H1 (cell line): ENCODE data around the gene TMED10. TPM values are rescaled to one million over a fixed set of nuclear protein-coding genes. Genes with fewer than 3 reads are reported as not detected.

Experiments used
- CTCF ChIA-PET: fragments of 300-600 bp; sonication (Branson Sonifier 250); formaldehyde crosslinking; loops from one replicate; lab custom pipeline; 2021; ENCODE audit not compliant: partially characterized antibody; lab: Charles Lee
- POLR2A ChIA-PET: fragments of 300-600 bp; sonication (Branson Sonifier 250); formaldehyde crosslinking; loops from one replicate; lab custom pipeline; 2021; ENCODE audit warnings: inconsistent platforms; ENCODE audit not compliant: partially characterized antibody; lab: Charles Lee
- DNase-seq, 2 experiments: peaks; one replicate each; pipeline versions ENCODE4 v3.0.0 to v3.0.0-alpha.2; 2010 to 2022; ENCODE audit warnings: low spot score in 2 of 2, low read depth in 1 of 2, mixed read lengths in 1 of 2
- FAIRE-seq: peaks from 2 replicates; lab custom pipeline; 2011; peaks lifted over from hg19 to GRCh38; lab: Jason Lieb, UNC
- H2AFZ ChIP-seq: 2 replicates; pipeline ENCODE4 v1.8.1; 2012; ENCODE audit warnings: low read length, inconsistent platforms
- H2AK5ac ChIP-seq: 2 replicates; pipeline ENCODE4 v1.6.1; 2013; ENCODE audit warnings: low read depth, low read length
- H2BK120ac ChIP-seq: replicated peaks from 2 replicates; pipeline ENCODE3; 2013; ENCODE audit warnings: low read depth, low read length, inconsistent platforms
- H2BK12ac ChIP-seq: 2 replicates; pipeline ENCODE4 v1.6.1; 2013; ENCODE audit warnings: low read depth, low read length
- H2BK15ac ChIP-seq: 2 replicates; pipeline ENCODE4 v1.6.1; 2013; ENCODE audit warnings: low read length
- H2BK20ac ChIP-seq: 2 replicates; pipeline ENCODE4 v1.6.1; 2013; ENCODE audit warnings: low read length
- H2BK5ac ChIP-seq: 2 replicates; pipeline ENCODE4 v1.6.1; 2013; ENCODE audit warnings: low read depth, low read length
- H3K14ac ChIP-seq: 2 replicates; pipeline ENCODE4 v1.6.1; 2013; ENCODE audit warnings: inconsistent platforms; ENCODE audit not compliant: insufficient read length
- H3K18ac ChIP-seq: 2 replicates; pipeline ENCODE4 v1.6.1; 2013; ENCODE audit warnings: low read length; ENCODE audit errors: extremely low read depth
- H3K23ac ChIP-seq: 2 replicates; pipeline ENCODE4 v1.6.1; 2013; ENCODE audit warnings: inconsistent platforms; ENCODE audit not compliant: insufficient read length
- H3K23me2 ChIP-seq: 2 replicates; pipeline ENCODE4 v1.6.1; 2013; ENCODE audit warnings: low read depth, low read length
- H3K27ac ChIP-seq: 2 replicates; pipeline ENCODE4 v1.6.1; 2011; ENCODE audit warnings: low read depth, low read length, inconsistent platforms
- H3K27me3 ChIP-seq, 4 experiments: replicated peaks in 1 of 4; 1 replicate in 1 of 4; 2 replicates in 3 of 4; pipeline versions ENCODE4 v1.6.1 to v1.8.1; 2011 to 2013; ENCODE audit warnings: low read length in 3 of 4, mild to moderate bottlenecking in 3 of 4, inconsistent platforms in 2 of 4, mixed read lengths in 2 of 4, moderate library complexity in 1 of 4; ENCODE audit not compliant: control insufficient read depth in 3 of 4, insufficient read depth in 3 of 4; ENCODE audit errors: extremely low read depth in 1 of 4
- H3K36me3 ChIP-seq, 4 experiments: 2 replicates each; pipeline versions ENCODE4 v1.6.1 to v1.8.1; 2011 to 2013; ENCODE audit warnings: mild to moderate bottlenecking in 4 of 4, low read length in 3 of 4, moderate library complexity in 2 of 4, control low read depth in 1 of 4, inconsistent platforms in 1 of 4; ENCODE audit not compliant: insufficient read depth in 4 of 4, control insufficient read depth in 2 of 4
- H3K4ac ChIP-seq: replicated peaks from 2 replicates; pipeline ENCODE3; 2013; ENCODE audit warnings: low read length, low read depth, mixed read lengths, inconsistent platforms; ENCODE audit not compliant: insufficient read length
- H3K4me1 ChIP-seq, 4 experiments: replicated peaks in 1 of 4; 1 replicate in 1 of 4; 2 replicates in 3 of 4; pipeline versions ENCODE4 v1.6.1 to v1.8.1; 2011 to 2013; ENCODE audit warnings: low read length in 3 of 4, inconsistent platforms in 2 of 4, mixed read lengths in 1 of 4; ENCODE audit not compliant: insufficient read depth in 4 of 4, control insufficient read depth in 3 of 4
- H3K4me2 ChIP-seq, 2 experiments: 2 replicates each; pipeline versions ENCODE4 v1.6.1 to v1.8.1; 2011 to 2013; ENCODE audit warnings: low read depth in 2 of 2, low read length in 2 of 2, control low read depth in 1 of 2, inconsistent platforms in 1 of 2, mild to moderate bottlenecking in 1 of 2; ENCODE audit not compliant: insufficient read depth in 1 of 2
- H3K4me3 ChIP-seq, 4 experiments: fragments of 200-600, 300-600 bp in 1 of 4; sonication (generic), shearing (Covaris generic), sonication (Bioruptor Twin) in 1 of 4; 2 replicates each; pipeline versions ENCODE4 v1.5.1 to v1.8.1; 2011 to 2016; ENCODE audit warnings: low read length in 4 of 4, low read depth in 3 of 4, control low read depth in 2 of 4, inconsistent platforms in 2 of 4, mild to moderate bottlenecking in 2 of 4, mixed read lengths in 1 of 4, moderate library complexity in 1 of 4; ENCODE audit not compliant: insufficient read depth in 2 of 4; ENCODE audit errors: extremely low read depth in 1 of 4
- H3K56ac ChIP-seq: replicated peaks from 2 replicates; pipeline ENCODE3; 2013; ENCODE audit warnings: low read depth, mild to moderate bottlenecking, mixed read lengths, low read length, inconsistent platforms; ENCODE audit not compliant: insufficient read length
- H3K79me1 ChIP-seq: 2 replicates; pipeline ENCODE4 v1.6.1; 2013; ENCODE audit warnings: low read depth, low read length, control low read depth
- H3K79me2 ChIP-seq, 2 experiments: 2 replicates each; pipeline versions ENCODE4 v1.6.1 to v1.8.1; 2012 to 2013; ENCODE audit warnings: low read length in 2 of 2, mild to moderate bottlenecking in 2 of 2, inconsistent platforms in 1 of 2; ENCODE audit not compliant: insufficient read depth in 2 of 2, control insufficient read depth in 1 of 2
- H3K9ac ChIP-seq, 4 experiments: replicated peaks in 1 of 4; 1 replicate in 1 of 4; 2 replicates in 3 of 4; pipeline versions ENCODE4 v1.6.1 to v1.8.1; 2011 to 2013; ENCODE audit warnings: low read depth in 3 of 4, low read length in 3 of 4, control low read depth in 2 of 4, mild to moderate bottlenecking in 2 of 4, moderate library complexity in 2 of 4, inconsistent platforms in 1 of 4; ENCODE audit errors: extremely low read depth in 1 of 4
- H3K9me3 ChIP-seq, 2 experiments: 2 replicates each; pipeline versions ENCODE4 v1.6.1 to v1.8.1; 2012 to 2013; ENCODE audit warnings: mild to moderate bottlenecking in 2 of 2, moderate library complexity in 2 of 2, control low read depth in 1 of 2, inconsistent platforms in 1 of 2, low read depth in 1 of 2, low read length in 1 of 2, mixed read lengths in 1 of 2; ENCODE audit not compliant: insufficient read depth in 2 of 2
- H4K20me1 ChIP-seq, 2 experiments: replicated peaks in 1 of 2; 2 replicates each; pipeline versions ENCODE3 to v1.8.1; 2011 to 2013; ENCODE audit warnings: inconsistent platforms in 2 of 2, low read length in 2 of 2, mild to moderate bottlenecking in 1 of 2; ENCODE audit not compliant: insufficient read depth in 2 of 2, control insufficient read depth in 1 of 2
- H4K5ac ChIP-seq: 2 replicates; pipeline ENCODE4 v1.6.1; 2013; ENCODE audit warnings: low read length, low read depth, mixed read lengths, inconsistent platforms; ENCODE audit not compliant: insufficient read length
- H4K8ac ChIP-seq: 2 replicates; pipeline ENCODE4 v1.8.0; 2013; ENCODE audit warnings: mild to moderate bottlenecking, moderate library complexity, low read length, inconsistent platforms; ENCODE audit not compliant: insufficient read depth; ENCODE audit errors: extremely low read depth
- H4K91ac ChIP-seq: replicated peaks from 2 replicates; pipeline ENCODE3; 2013; ENCODE audit warnings: low read length, mixed read lengths, inconsistent platforms; ENCODE audit not compliant: insufficient read length
- CEBPB ChIP-seq: IDR thresholded peaks from 2 replicates; pipeline ENCODE4 v1.6.1; 2012; ENCODE audit warnings: low read depth, low read length
- GABPA ChIP-seq: IDR thresholded peaks from 2 replicates; pipeline ENCODE4 v1.6.1; 2011; ENCODE audit warnings: mild to moderate bottlenecking, low read length, moderate library complexity, borderline replicate concordance; ENCODE audit not compliant: insufficient read depth
- SIRT6 ChIP-seq: IDR thresholded peaks from one replicate; pipeline ENCODE4 v1.7.1; 2012; ENCODE audit warnings: low read length, inconsistent platforms
- WGBS, 2 experiments: shearing (Covaris generic) in 1 of 2; methylation state at CpG; one replicate each; pipeline versions ENCODE4 v1.1.6 to v1.1.7; 2013 to 2015; ENCODE audit warnings: low lambda C conversion rate in 2 of 2, mixed read lengths in 2 of 2, inconsistent platforms in 1 of 2, low coverage in 1 of 2, missing lambda C conversion rate in 1 of 2; ENCODE audit not compliant: insufficient replicate concordance in 2 of 2, insufficient coverage in 1 of 2, insufficient read length in 1 of 2; ENCODE audit errors: extremely low coverage in 1 of 2, missing lambda C conversion rate in 1 of 2; 5-methylcytosine and 5-hydroxymethylcytosine counted together
- polyA plus RNA-seq, 7 experiments: library from polyadenylated mRNA; depleted of rRNA in 3 of 7; stranded (reverse) in 5 of 7; unstranded in 2 of 7; fragments of >200 nt in 5 of 7; fragments of 200-250 nt in 2 of 7; gene quantifications; 1 replicate in 5 of 7; 2 replicates in 1 of 7; 4 replicates in 1 of 7; pipeline versions ENCODE4 v1.2.1 to v1.2.3, GENCODE V29; 2011 to 2013; ENCODE audit warnings: missing spikeins in 2 of 7, mixed read lengths in 2 of 7
- total RNA-seq: library from RNA; stranded (reverse); fragmentation: NEBNext Ultra II Directional; extraction: Animal tissue kit (Norgen Biotek cat#: 25700); gene quantifications from 2 replicates; pipeline ENCODE4 v1.2.1, GENCODE V29; 2021
- TF ChIP-seq, protein P1 (sequence below): IDR thresholded peaks from 2 replicates; pipeline ENCODE4 v1.6.1; 2012; ENCODE audit warnings: low read length, inconsistent platforms

The TMED10 gene
- total and polyA plus RNA-seq, 2 of the 8 experiments (the other 6 are each of a cell fraction or from before 2014, with no cell fraction given) = 218 to 250 TPM

DNA sequence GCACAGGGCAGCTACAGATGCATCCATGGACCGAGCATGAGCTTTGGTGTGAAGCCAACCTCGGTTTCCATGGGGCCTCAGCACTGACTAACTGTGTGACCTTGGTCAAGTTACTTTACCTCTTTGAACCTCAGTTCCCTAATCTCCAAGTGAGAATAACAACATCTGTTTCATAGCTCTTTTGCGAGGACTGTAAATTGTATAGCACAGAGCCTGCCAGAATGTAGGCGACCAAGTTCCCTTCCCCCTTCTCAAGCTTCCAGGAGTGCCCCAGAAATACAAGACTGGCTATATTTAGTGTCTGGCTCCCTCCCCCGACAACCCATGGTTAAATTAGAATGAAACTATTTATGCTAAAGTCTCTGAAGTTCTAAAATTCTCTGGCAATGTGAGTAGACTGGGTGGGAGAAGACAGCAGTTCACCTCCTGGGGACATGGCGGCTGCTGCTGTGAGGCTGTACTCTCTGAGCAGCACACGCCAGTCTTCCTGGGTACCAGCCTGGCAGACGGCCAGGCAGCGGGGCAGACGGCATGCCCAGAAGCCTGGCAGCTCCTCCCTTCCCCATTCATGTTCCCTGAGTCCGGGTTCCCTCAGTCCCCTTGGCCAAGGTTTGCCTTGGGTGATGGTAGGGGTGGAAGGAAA lies 22.0 kb upstream of the TMED10 start:
- H2BK15ac ChIP-seq = no peak overlapping the region
- no peaks in the 10 kb centered on the region; a peak in 1 of 7 replicates for H3K4me1 ChIP-seq
- FAIRE-seq = no peak
- no peak overlapping the region for H3K56ac ChIP-seq
- H2AFZ ChIP-seq = no peak overlapping the region
- H3K23me2 ChIP-seq = no peaks in the 10 kb centered on the region
- no peak overlapping the region for H2BK12ac ChIP-seq
- no peaks in the 10 kb centered on the region for H3K36me3 ChIP-seq
- no peak overlapping the region for H3K14ac ChIP-seq
- CTCF ChIA-PET = interaction anchor here (0.5 to 1.9 kb wide), 4 partner anchors 15 to 97 kb away, joined by 3 read pairs; no protein-coding TSS in a partner anchor
- no peak overlapping the region for H4K5ac ChIP-seq
- no peak overlapping the region for H3K18ac ChIP-seq
- H4K8ac ChIP-seq = no peak overlapping the region
- no peak overlapping the region for H2BK120ac ChIP-seq
- H2BK5ac ChIP-seq = no peak overlapping the region
- H3K9ac ChIP-seq = no peak overlapping the region
- H3K4ac ChIP-seq = no peak overlapping the region
- H4K20me1 ChIP-seq = no peaks in the 10 kb centered on the region
- POLR2A ChIA-PET = interaction anchor here (1.2 kb wide), 1 partner anchor 84 kb away, joined by 3 read pairs; no protein-coding TSS in a partner anchor
- no peaks in the 10 kb centered on the region for H3K79me2 ChIP-seq
- H3K23ac ChIP-seq = no peak overlapping the region
- 85% methylated on average over 11 of the region's 11 CpGs; no CpG with 5 or more reads in 1 of the 2 experiments for WGBS, 2 experiments
- 0 out of 2 replicates have a peak overlapping the region, but pooled peaks have one; percentile 39 for H2AK5ac ChIP-seq
- H3K4me3 ChIP-seq = no peak overlapping the region
- H3K9me3 ChIP-seq = no peaks in the 10 kb centered on the region
- no peak for DNase-seq
- no peak for TF ChIP-seq CEBPB
- no peak for TF ChIP-seq SIRT6
- TF ChIP-seq GABPA = no peak
- TF ChIP-seq, protein P1, sequence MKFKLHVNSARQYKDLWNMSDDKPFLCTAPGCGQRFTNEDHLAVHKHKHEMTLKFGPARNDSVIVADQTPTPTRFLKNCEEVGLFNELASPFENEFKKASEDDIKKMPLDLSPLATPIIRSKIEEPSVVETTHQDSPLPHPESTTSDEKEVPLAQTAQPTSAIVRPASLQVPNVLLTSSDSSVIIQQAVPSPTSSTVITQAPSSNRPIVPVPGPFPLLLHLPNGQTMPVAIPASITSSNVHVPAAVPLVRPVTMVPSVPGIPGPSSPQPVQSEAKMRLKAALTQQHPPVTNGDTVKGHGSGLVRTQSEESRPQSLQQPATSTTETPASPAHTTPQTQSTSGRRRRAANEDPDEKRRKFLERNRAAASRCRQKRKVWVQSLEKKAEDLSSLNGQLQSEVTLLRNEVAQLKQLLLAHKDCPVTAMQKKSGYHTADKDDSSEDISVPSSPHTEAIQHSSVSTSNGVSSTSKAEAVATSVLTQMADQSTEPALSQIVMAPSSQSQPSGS = no peak
- H3K27ac ChIP-seq = no peak overlapping the region
- H4K91ac ChIP-seq = no peak overlapping the region
- H2BK20ac ChIP-seq = no peak overlapping the region
- no peaks in the 10 kb centered on the region for H3K79me1 ChIP-seq
- H3K4me2 ChIP-seq = no peak overlapping the region
- H3K27me3 ChIP-seq = no peaks in the 10 kb centered on the region
